Neural crest cell (in vitro differentiated cells): ENCODE results near the gene L3MBTL4. TPM values are rescaled to one million over a fixed set of nuclear protein-coding genes. Genes with fewer than 3 reads are reported as not detected.

Experiments used
- DNase-seq: peaks from one replicate; pipeline ENCODE4 v3.0.0; 2021; ENCODE audit warnings: low read depth, mixed read lengths, low spot score
- H3K27ac Mint-ChIP-seq: one replicate; pipeline ENCODE4 v1.8.0; 2021; ENCODE audit warnings: mild to moderate bottlenecking, mixed read lengths; ENCODE audit not compliant: unreplicated experiment
- H3K27me3 Mint-ChIP-seq: 2 replicates; pipeline ENCODE4 v1.8.0; 2021; ENCODE audit warnings: low read depth, mild to moderate bottlenecking, mixed read lengths
- H3K36me3 Mint-ChIP-seq: 2 replicates; pipeline ENCODE4 v1.8.0; 2021; ENCODE audit warnings: low read depth, mild to moderate bottlenecking, mixed read lengths
- H3K4me1 Mint-ChIP-seq: 2 replicates; pipeline ENCODE4 v1.8.0; 2021; ENCODE audit warnings: mixed read lengths
- H3K4me3 Mint-ChIP-seq: one replicate; pipeline ENCODE4 v1.8.0; 2021; ENCODE audit warnings: mild to moderate bottlenecking, mixed read lengths
- H3K9me3 Mint-ChIP-seq: 2 replicates; pipeline ENCODE4 v1.8.0; 2021; ENCODE audit warnings: mixed read lengths
- CTCF ChIP-seq: fragments of 200-600 bp; sonication (generic); conservative IDR thresholded peaks from 2 replicates; pipeline ENCODE4 v1.5.0; 2021; ENCODE audit warnings: antibody characterized with exemption, mild to moderate bottlenecking
- total RNA-seq: library from RNA; stranded (reverse); gene quantifications from 2 replicates; pipeline ENCODE4 v1.2.1, GENCODE V29; 2021

Gene L3MBTL4
- total RNA-seq, 1 donor from 2014 or later: 0.65 TPM

DNA sequence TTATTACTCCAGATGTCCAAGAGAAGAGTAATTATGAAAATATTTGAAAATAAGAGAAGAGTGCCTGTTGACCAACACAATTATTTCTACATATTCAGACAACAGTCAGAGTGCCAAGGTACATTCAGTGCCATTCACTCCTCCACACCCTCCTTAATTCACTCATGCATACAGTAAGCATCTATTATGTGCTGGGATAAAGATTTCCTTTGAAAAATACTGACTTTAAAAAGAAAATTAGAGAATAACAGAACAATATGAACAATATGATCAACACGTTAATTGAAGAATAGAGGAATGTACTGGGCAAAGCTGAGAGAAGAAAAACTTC is 203.6 kb downstream of the L3MBTL4 start:
- no peak for DNase-seq
- Mint-ChIP-seq H3K9me3 (no peaks in the 10 kb centered on the region), H3K27me3 (no peaks in the 10 kb centered on the region), H3K4me3 (no peak overlapping the region), H3K4me1 (no peaks in the 10 kb centered on the region), H3K27ac (no peak overlapping the region), H3K36me3 (no peaks in the 10 kb centered on the region)
- TF ChIP-seq CTCF: no peak

DNA sequence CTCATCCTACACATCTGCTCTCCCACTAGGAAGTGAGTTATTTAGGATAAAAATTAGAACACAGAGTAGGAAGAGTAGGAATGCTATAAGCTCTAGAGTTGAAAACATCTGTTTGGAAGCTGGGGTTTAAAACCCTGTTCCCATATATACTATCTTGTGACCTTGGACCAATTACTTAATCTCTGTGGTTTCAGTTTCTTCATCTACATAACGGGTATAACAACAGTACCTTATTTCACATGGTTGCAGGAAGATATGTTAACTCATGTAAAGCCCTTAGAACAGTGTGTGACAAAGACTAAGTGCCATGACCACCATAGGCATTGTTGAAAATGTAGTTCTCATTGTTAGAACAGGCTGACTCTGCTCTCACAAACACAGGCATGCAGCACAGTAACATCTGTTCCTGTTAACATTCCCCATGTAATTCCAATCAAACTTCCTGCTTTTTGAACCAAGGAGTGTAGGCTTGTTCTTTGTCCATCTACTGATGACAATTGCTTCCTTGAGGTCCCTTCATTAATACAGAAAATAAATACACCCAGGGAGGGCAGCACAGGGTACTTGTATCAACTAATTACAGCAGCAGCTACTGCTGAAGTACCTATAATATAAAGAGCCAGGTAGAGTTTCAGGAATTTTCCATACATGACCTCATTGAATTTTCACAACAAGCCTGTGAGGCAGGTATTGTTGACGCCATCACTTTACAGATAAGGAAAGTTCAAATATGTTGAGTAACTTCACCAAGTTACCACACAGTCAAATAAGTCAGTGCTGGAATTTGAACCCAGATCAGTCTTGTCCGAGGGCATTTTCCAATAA is 204.2 kb downstream of the L3MBTL4 start:
- Mint-ChIP-seq H3K4me3 (no peak overlapping the region), H3K27ac (no peak overlapping the region)

GRCh38 chr18:6207941-6208340 is 206.8 kb downstream of the L3MBTL4 start:
- no peak for DNase-seq
- H3K4me1 Mint-ChIP-seq: no peaks in the 10 kb centered on the region
- H3K4me3 Mint-ChIP-seq: no peak overlapping the region
- no peak for TF ChIP-seq CTCF
- H3K27me3 Mint-ChIP-seq: no peaks in the 10 kb centered on the region
- no peaks in the 10 kb centered on the region for H3K9me3 Mint-ChIP-seq
- no peak overlapping the region for H3K27ac Mint-ChIP-seq
- no peaks in the 10 kb centered on the region for H3K36me3 Mint-ChIP-seq

More for the DNA sequence above, 204.2 kb downstream of the L3MBTL4 start:
- DNase-seq: no peak
- Mint-ChIP-seq H3K36me3 (no peaks in the 10 kb centered on the region), H3K4me1 (no peaks in the 10 kb centered on the region), H3K9me3 (no peaks in the 10 kb centered on the region), H3K27me3 (no peaks in the 10 kb centered on the region)
- no peak for TF ChIP-seq CTCF

DNA sequence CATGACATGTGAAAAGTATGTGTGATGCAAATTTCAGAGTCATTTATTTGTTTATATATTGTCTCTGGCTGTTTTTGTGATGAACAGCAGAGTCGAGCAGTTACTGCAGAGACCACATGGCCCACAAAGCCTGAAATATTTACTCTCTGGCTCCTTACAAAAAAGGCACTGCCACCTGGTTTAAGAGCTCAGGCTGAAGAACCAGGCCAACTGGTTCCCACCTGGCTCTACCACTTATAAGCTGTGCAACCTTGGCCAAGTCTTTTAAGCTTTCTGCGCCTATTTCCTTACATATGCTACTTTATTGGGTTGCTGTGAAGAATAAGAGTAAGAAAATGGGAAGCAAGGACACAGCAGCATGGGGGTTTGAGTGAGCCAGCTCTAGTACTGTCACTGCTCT is 207.6 kb downstream of the L3MBTL4 start:
- no peak for TF ChIP-seq CTCF
- Mint-ChIP-seq H3K4me3 (no peak overlapping the region), H3K4me1 (no peaks in the 10 kb centered on the region)

GRCh38 chr18:6205706-6206105 is 209.0 kb downstream of the L3MBTL4 start:
- H3K4me1 Mint-ChIP-seq: no peaks in the 10 kb centered on the region
- H3K9me3 Mint-ChIP-seq: no peaks in the 10 kb centered on the region
- no peak for DNase-seq
- H3K36me3 Mint-ChIP-seq: no peaks in the 10 kb centered on the region
- no peak overlapping the region for H3K27ac Mint-ChIP-seq
- H3K4me3 Mint-ChIP-seq: no peak overlapping the region
- no peaks in the 10 kb centered on the region for H3K27me3 Mint-ChIP-seq
- TF ChIP-seq CTCF: no peak

More for the DNA sequence above, 207.6 kb downstream of the L3MBTL4 start:
- no peak overlapping the region for H3K27ac Mint-ChIP-seq
- H3K27me3 Mint-ChIP-seq: no peaks in the 10 kb centered on the region
- DNase-seq: no peak
- H3K9me3 Mint-ChIP-seq: no peaks in the 10 kb centered on the region
- H3K36me3 Mint-ChIP-seq: no peaks in the 10 kb centered on the region
